HL-60/S4 treated with phorbol 12-myristate 13-acetate at 8.2 ng/mL for 4 days and 3 days (cell line): ENCODE measurements around the gene TTC39C.
"Not testable (repeated sequence)": the region's sequence is repeated elsewhere in the genome, so short reads cannot be mapped to it uniquely, and the experiment has no call there.

ENCODE experiments used
- in situ Hi-C: fragments of 300-500 bp; cut with MboI; formaldehyde crosslinking; loops from 2 replicates; pipeline ENCODE4 v1.15.0; 2022; ENCODE audit warnings: low sequenced_read_pairs

Gene TTC39C

GRCh38 chr18:24015639-24016631, 1.4 kb downstream of the TTC39C start:
- in situ Hi-C loops = no loop called here

DNA sequence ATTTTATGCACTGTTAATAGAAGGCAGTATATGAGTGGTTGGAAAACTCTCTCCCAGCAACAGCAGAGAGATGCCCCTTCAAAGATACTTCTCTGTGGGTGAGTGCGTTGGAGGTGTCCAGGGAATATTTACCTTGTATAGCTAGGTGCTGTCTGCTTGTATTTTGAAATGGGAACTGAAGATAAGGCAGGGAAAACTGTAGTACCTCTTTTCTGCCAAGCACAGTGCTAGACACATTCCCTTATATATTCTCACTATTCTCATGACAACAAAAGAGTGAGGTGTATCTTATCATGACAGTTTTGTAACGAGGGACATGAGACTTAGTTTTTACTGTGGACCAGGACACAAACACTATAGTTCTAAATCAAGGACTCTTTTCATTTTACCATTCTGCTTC, 2.1 kb downstream of the TTC39C start:
- in situ Hi-C loops = no loop called here

- in situ Hi-C loops = no loop called here
These were observed 3.8 kb downstream of the TTC39C start for GRCh38 chr18:24018299-24018886.

DNA sequence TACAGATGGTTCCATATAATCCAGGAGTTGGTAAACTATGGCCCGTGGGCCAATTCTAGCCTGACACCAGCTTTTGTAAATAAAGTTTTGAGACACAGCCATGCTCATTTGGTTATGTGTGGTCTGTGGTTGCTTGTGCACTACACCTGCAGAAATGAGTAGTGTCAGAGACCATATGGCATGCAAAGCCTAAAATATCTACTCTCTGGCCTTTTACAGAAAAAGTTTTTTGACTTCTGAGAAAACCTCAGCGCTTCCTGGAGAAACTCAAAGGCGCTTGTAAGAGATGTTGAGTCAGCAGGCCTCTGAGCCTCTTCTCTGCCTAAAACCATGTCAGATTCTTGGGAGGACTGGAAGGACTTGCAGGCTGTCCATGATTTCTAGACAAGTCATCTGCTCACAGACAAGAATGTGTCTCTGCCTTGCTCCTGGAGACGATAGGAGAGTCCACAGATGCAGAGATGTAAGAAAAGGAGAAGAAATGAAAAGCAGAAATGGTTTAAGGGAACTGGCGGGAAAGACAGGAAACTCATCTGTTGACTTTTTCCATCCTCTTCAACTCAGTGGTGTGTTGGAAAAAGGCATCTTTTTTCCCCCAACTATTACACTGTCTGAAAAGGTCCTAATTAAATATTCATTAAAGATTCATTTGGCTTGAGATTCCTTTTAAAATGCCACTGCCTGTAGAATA, 5.2 kb downstream of the TTC39C start:
- in situ Hi-C loops = no loop called here

- in situ Hi-C loops = no loop called here
These were observed 7.0 kb downstream of the TTC39C start for GRCh38 chr18:24021505-24021904.

DNA sequence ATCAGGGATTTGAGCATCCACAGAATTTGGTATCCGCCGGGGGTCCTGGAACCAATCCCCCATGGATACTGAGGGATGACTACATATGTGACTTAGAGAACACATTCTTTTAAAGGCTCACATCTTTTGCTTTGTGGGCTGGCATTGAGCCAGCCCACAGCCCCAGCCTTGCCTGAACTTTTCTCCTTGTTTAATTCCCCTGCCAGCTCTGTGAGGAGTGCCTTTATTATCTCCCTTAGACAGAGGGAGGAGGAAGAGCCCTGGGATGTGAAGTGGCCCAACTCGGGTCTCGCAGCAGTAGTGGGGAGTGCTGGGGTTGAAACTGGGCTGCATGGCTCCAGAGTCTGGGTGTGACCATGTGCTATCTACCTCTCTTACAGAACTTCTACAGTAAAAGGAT, 7.6 kb downstream of the TTC39C start:
- in situ Hi-C loops = no loop called here

DNA sequence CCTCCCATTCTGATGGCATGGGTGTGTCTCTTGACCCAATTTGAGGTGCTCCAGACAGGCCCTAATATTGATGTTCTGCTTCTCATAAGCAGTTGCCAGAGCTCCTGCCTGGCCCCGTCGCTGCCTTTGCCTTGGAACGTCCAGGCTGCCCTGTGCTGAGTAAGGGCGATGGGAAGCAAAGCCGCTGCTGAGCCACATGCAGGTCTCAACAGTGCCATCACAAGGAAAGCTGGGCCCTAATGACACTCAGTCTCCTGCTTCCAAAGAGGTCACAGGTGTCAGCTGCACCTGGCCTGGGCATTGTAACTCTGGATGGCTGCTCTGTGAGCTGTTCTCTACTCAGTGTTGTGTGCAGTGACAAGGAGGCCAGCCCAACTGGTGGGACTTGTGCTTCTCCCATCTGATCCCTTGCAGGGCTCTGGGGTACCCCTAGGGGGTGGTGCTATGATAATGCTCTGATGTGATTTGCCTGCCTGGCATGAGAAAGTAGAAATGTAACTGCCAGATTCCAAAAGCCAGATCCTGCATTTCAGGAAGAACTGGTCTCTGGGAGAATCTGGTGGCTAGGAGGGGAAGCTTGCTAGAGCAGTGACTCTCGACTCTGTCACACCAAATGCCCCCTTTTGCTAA, 8.7 kb downstream of the TTC39C start:
- in situ Hi-C loops = no loop called here

DNA sequence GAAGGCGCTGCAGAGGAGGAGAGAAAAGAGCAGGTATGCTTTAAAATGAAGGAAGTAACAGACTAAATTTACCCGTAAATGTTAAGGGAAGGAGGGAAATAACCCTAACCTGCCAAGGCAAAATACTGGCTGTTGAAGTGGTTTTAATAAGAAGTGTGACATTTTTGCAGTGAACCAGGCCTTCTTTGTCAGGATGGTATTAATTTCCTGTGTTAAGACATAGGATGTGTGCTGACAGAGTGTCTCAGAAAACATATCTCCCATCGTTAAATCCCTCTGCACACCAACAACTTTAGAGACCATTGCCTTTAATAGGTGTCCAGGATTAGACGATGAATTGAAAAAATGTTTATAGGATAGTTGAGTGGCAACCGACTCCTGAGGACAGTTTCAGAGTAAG, 9.9 kb downstream of the TTC39C start:
- in situ Hi-C loops = no loop called here

GRCh38 chr18:24026457-24026856, 11.9 kb downstream of the TTC39C start:
- in situ Hi-C loops = no loop called here

DNA sequence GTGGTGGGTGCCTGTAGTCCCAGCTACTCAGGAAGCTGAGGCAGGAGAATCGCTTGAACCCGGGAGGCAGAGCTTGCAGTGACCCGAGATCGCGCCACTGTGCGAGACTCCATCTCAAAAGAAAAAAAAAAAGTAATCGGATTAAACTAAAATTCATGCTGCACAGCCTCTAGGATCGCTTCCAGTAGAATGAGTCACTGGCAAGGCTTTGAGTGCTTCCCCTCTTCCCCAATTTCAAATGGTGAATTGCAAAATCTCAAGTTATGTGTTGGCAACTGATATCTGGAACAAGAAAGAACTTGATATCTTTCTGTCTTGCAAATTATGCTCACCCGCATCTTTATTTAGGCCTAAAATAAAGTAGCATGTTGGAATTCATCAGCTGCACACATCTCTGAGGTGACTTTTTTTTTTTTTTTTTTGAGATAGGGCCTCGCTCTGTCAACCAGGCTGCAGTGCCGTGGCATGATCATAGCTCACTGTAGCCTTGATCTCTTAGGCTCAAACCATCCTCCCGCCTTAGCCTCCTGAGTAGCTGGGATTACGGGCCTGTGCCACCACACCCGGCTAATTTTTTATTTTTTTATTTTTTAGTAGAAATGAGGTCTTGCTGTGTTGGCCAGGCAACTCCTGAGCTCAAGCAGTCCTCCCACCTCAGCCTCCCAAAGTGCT, 12.7 kb downstream of the TTC39C start:
- in situ Hi-C loops = no loop called here

- in situ Hi-C loops = not testable (repeated sequence)
These were observed 14.4 kb downstream of the TTC39C start for GRCh38 chr18:24028946-24029345.

GRCh38 chr18:24031318-24031717, 16.8 kb downstream of the TTC39C start:
- in situ Hi-C loops = no loop called here

- in situ Hi-C loops = no loop called here
These were observed 17.4 kb downstream of the TTC39C start for GRCh38 chr18:24031916-24032315.

DNA sequence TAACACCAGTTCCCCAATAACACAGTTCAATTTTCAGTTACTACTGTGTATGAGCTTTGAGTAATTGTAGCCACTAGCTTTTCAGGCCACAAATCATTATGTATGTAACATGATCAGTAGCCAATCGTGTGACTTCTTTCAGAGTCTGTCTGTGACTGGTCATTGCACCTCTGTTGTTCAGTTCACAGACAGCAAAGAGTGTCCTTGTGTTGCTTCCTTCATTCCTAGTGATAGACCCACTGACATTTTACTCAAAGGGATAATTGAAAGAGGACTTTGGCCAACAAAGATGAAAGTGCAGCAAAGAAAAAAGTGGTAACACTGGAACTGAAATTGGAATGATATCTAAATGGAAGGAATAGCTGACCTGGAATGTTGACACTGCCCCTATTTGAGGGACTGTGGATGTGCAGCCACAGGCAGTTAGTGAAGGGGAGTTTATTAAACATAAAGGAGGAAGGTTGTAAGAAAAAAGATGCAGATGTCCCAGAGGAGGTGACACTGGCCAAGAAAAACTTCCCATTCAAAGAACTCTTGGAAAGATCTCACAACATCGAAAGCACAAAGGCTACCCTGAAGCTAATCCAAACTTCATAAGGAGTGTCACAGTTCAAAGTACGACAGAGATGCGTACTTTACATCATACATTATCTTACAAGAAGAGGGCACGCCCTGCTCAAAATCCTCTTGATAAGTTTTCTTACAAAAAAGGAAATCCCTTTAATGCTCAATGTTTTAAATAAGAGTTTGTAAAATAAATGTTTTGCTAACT, 19.3 kb downstream of the TTC39C start:
- in situ Hi-C loops = no loop called here

DNA sequence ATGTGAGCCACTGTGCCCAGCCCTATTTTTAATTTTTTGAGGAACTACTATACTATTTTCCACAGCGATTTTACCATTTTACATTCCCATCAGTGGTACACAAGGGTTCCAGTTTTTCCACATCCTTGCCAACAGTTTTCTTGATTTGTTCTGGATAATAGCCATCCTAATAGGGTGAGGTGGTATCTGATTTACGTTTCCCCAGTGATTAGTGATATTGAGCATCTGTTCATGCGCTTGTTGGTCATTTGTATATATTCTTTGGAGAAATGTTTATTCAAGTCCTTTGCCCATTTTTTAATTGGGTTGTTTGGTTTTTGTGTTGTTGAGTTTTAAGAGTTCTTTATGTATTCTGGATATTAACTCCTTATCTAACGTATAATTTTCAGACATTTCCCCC, 20.8 kb downstream of the TTC39C start:
- in situ Hi-C loops = no loop called here

GRCh38 chr18:24039671-24040070, 25.1 kb downstream of the TTC39C start:
- in situ Hi-C loops = no loop called here

- in situ Hi-C loops = no loop called here
These were observed 27.1 kb downstream of the TTC39C start for GRCh38 chr18:24041691-24042090.

DNA sequence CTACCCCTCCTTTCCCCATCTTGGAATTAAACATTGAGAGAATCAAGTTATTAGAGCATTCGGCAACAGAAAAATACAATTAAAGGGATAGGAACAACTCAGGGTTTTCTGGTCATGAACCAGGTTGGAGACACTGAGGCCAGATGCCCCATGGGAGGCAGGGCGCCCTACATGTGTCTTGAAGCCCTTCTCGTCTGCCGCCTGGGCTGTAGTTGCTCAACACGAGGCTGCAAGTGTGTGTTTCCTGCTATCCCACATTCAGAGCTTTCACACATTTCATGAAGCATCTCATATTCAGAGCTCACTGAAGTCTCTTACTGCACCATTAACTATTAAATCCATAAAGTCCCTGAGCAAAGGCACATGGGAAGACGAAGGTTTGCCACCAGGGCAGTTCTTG, 28.8 kb downstream of the TTC39C start:
- in situ Hi-C loops = no loop called here

- in situ Hi-C loops = no loop called here
These were observed 33.7 kb downstream of the TTC39C start for GRCh38 chr18:24048261-24048660.

DNA sequence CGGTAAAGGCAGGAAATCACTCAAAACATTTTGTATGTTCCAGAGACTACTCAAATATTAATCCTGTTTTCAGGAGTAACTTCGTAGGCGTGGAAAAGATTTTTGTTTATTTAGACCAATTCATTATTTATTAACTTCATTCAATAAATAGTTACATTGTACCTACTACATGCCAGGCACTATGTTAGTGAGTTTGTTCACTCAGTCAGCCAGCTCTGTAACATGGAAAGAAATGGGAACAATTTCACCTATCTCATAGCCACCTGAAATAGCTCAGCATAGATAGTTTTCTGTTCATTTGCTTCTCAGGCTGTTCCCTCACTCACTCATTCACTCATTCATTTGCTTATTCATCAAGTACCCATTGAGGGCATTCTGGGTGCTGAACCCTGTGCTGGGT, 34.6 kb downstream of the TTC39C start:
- in situ Hi-C loops = no loop called here
